ENCODE measurements around the gene TBK1. TPM values are rescaled to one million over a fixed set of nuclear protein-coding genes. Genes with fewer than 3 reads are reported as not detected.
A peak's percentile ranks its signal among the peaks of the same experiment; 100 is the strongest.

The TBK1 gene
- total and polyA plus RNA-seq, 2 of the 4 experiments (the other 2 are of a cell fraction) = 9.9 to 11.6 TPM

- H4K5ac ChIP-seq (ENCODE audit: low read depth, low read length) = no peak overlapping the region
- no peak overlapping the region for H2BK120ac ChIP-seq (ENCODE audit: low read depth, low read length)
- intact Hi-C loops (cut with micrococcal nuclease) (no loop called here), in situ Hi-C loops (cut with MboI; ENCODE audit: low sequenced_read_pairs) (no loop called here), dilution Hi-C loops (cut with HindIII; ENCODE audit: low sequenced_read_pairs, unreplicated experiment) (no loop called here)
- H3K4me1 ChIP-seq (ENCODE audit: control insufficient read depth, insufficient read depth, low read length) = no peaks in the 10 kb centered on the region
- H4K91ac ChIP-seq (ENCODE audit: insufficient read depth, low read depth, low read length) = no peak overlapping the region
- H2BK5ac ChIP-seq (ENCODE audit: low read depth, low read length, poor library complexity, severe bottlenecking) = no peak overlapping the region
- no peak overlapping the region for H2BK20ac ChIP-seq (ENCODE audit: low read depth, low read length)
- no peak overlapping the region for H2AK5ac ChIP-seq (ENCODE audit: low read depth, low read length)
- no peak overlapping the region for H3K18ac ChIP-seq (ENCODE audit: low read depth, low read length)
- no peaks in the 10 kb centered on the region for H3K9me1 ChIP-seq (ENCODE audit: insufficient read depth, low read length)
- no peak overlapping the region for H4K8ac ChIP-seq (ENCODE audit: low read depth in 2 of 2, low read length in 2 of 2)
- no TSS peak for BruUV-seq (replicated peaks)
- ATAC-seq (ENCODE audit: low read depth) (no peak), DNase-seq (peak; percentile 24)
- 0 out of 2 replicates have a peak, but pooled peaks cover 4% of the 10 kb centered on the region for H4K20me1 ChIP-seq (ENCODE audit: insufficient read depth, low read length)
- no peaks in the 10 kb centered on the region for H3K27me3 ChIP-seq (ENCODE audit: control insufficient read depth, insufficient read depth, low read length)
- H2AK9ac ChIP-seq (replicated peaks; ENCODE audit: low read depth, low read length, poor library complexity) = no peak overlapping the region
- H3K36me3 ChIP-seq (ENCODE audit: control insufficient read depth, insufficient read depth, low read length) = peaks cover 16% of the 10 kb centered on the region
- H3K23ac ChIP-seq (ENCODE audit: low read depth, low read length) = no peak overlapping the region
- no peak overlapping the region for H3K4ac ChIP-seq (ENCODE audit: low read depth, low read length)
- H2BK15ac ChIP-seq (ENCODE audit: low read depth, low read length) = no peak overlapping the region
- POLR2A ChIA-PET (ENCODE audit: unreplicated experiment) = no interaction called here
- no CpG with 5 or more reads among the region's 1 CpG for WGBS, 2 experiments (ENCODE audit: extremely low coverage in 2 of 2, insufficient read length in 1 of 2)
- H3K4me2 ChIP-seq (ENCODE audit: low read depth, low read length) = no peak overlapping the region
- H3K9me3 ChIP-seq (ENCODE audit: control insufficient read depth, insufficient read depth, low read length) = peaks cover 3% of the 10 kb centered on the region; the same call in 1 of the 2 replicates
- no peak overlapping the region for H3K56ac ChIP-seq (ENCODE audit: extremely low read depth, insufficient read depth, low read length)
- H3K14ac ChIP-seq (replicated peaks; ENCODE audit: low read depth, low read length) = no peak overlapping the region
- H3K79me1 ChIP-seq (ENCODE audit: low read depth in 1 of 2, low read length in 2 of 2) = peaks cover 14 to 17% of the 10 kb centered on the region in 2 experiments; a peak in 3 of 4 replicates
- no peak overlapping the region for H3K4me3 ChIP-seq (ENCODE audit: insufficient read depth, low read depth, low read length)
- no peak overlapping the region for H2AFZ ChIP-seq (replicated peaks; ENCODE audit: low read length, poor library complexity)
- H3K27ac ChIP-seq (ENCODE audit: insufficient read depth, low read length) = no peak overlapping the region
- no peak overlapping the region for H3K9ac ChIP-seq (ENCODE audit: low read depth, low read length)
- TF ChIP-seq POLR2A (IDR thresholded peaks at IDR 0.05; ENCODE audit: low read depth, low read length) (no peak), RFX5 (IDR thresholded peaks at IDR 0.05; ENCODE audit: low read depth, low read length) (no peak), MAZ (IDR thresholded peaks at IDR 0.05; ENCODE audit: borderline replicate concordance, low read depth, low read length) (no peak)
- CTCF ChIA-PET = no interaction called here
Observed at GRCh38 chr12:64480148-64480547, 28.2 kb downstream of the TBK1 start.

Measured in IMR-90 (cell line).